Measurements from ENCODE around the gene OR5AS1.

DNA sequence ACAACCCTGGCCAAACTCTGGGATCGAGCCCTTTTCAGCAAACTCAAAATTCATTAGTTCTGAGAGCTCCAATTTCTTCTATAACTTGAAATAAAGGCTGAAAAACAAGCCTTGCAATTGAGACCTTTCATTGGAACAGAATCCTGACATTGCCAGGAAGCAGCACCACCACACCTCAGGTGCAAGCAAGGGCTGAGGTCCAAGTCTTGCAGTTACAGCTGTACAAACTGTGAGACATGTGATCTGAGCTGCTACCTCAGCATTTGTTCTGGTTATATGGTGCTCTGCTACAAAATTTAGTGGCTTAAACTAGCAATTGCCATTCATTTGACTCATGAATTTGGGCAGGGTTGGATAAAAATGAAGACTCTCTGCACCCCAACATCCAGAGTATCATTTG lies 18.1 kb downstream of the OR5AS1 start:
- TF ChIP-seq POLR2AphosphoS5 (IDR thresholded peaks at IDR 0.05; ENCODE audit: low read depth, low read length) (no peak), TAF1 (IDR thresholded peaks at IDR 0.05; ENCODE audit: borderline replicate concordance, low read depth, low read length) (no peak), RAD21 (IDR thresholded peaks at IDR 0.05; ENCODE audit: low read length) (no peak), CTCF (IDR thresholded peaks at IDR 0.05) (no peak)
